GDM1 (cell line): ENCODE data around the gene NRCAM.
"Not testable (repeated sequence)": the region's sequence is repeated elsewhere in the genome, so short reads cannot be mapped to it uniquely, and the experiment has no call there.

Experiments
- DNase-seq: peaks from one replicate; lab custom pipeline; 2025; lab: John Stamatoyannopoulos, UW

The NRCAM gene

DNA sequence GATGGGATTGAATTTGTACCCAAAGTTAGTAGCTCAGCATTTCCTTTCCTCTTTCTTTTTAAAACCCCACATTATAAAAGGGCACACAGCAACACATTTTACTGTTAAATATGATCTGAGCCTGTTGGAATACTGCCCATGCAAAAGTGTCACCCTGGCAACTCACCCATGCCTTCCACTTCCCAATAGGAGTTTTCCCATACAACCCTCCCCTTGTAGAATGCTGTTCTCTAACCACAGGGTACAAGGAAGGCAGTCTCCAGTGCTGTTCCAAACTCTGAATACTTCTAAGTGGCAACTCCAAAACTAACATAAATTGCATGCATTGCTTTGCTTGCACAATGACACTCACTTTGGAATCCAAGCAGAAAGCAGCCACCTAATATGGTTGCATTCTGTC, 60.8 kb downstream of the NRCAM start:
- no peak for DNase-seq

DNA sequence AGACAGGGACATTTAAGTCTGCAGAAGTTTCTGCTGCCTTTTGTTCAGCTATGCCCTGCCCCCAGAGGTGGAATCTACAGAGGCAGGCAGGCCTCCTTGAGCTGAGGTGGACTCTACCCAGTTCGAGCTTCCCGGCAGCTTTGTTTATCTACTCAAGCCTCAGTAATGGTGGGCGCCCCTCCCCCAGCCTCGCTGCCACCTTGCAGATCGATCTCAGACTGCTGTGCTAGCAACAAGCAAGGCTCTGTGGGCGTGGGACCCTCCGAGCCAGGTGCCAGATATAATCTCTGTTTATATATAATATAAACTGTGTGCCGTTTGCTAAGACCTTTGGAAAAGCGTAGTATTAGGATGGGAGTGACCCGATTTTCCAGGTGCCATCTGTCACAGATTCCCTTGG, 63.1 kb downstream of the NRCAM start:
- DNase-seq: not testable (repeated sequence)

DNA sequence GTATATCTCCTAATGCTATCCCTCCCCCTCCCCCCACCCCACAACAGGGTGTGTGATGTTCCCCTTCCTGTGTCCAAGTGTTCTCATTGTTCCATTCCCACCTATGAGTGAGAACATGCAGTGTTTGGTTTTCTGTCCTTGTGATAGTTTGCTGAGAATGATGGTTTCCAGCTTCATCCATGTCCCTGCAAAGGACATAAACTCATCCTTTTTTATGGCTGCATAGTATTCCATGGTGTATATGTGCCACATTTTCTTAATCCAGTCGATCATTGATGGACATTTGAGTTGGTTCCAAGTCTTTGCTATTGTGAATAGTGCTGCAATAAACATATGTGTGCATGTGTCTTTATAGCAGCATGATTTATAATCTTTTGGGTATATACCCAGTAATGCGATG, 68.5 kb downstream of the NRCAM start:
- not testable (repeated sequence) for DNase-seq

DNA sequence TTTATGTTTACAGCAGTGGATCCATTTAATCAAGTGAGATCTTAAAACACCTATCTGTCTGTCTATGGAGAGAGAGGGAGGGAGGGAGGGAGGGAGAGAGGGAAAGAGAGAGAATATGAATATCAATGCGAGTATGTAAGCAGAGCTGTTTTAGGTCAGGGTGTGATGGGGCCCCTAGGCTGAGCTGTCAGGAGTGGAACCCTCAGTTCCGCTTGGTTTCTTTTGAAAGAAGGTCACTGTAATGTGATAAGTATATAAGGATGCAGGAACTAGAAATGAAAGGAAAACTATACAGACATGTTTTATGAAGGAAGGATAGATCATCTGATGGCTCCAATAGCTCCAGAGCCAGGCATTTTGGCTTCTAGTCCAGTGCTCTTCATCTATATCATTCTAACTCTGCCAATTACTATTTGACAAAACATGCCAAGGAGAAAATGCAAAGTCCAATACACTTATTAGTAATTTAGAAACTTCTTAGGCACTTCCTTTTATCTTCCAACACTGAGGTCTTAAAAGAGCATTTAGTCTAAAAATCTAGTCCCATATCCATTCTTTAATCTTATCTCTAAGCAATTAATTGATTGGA, 70.3 kb downstream of the NRCAM start:
- DNase-seq: no peak

DNA sequence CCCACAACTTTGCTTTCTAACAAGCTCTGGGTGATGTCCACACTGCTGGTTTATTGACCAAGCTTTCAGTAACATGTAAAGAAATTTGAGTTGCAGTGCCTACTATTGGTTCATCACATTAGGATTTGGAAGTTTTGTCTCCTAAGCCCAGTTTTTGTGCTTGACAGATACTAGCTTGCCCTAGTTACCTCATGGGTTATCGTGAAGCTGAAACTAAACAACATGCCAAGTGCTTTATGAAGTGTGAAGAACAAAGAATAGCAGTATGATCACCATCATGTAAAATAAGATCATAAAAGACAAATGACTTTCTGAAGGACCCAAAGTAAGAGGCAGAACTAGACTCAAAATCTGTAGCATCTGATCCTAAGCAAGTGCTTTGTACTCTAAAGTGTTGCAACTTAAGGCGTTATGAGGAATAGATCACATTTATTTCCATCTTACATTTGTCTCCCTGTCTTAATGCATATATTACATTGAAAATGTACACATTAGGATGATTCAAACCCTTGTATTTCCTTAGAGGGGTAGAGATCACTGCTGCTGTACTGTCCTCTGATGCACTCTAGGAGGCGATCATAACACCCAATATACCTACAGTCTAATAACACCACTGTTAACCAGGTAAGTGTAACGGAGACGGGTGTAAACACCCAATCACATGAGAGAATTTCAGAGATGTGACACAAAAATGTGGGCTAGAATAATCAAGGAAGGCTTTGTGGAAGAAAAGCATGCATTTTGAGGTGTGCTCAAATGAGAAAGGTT, 71.3 kb downstream of the NRCAM start:
- no peak for DNase-seq

DNA sequence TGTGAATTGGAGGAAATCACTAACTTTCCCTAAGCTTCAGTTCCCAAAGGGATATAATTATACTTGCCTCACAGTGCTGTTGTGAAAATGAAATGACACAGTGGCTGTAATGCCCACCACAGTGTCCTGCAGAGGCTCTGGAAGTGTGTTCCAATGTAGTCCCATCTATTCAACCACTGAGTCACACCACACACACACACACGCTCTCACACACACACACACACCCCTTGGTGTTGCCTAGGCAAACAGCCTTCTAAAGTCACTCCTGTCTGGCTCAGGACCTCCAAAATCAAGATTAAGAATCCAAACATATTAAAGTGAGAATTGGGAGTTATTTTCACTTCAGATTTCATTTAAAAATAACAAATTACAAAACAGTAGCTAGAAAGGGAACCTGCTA, 73.3 kb downstream of the NRCAM start:
- DNase-seq: no peak

DNA sequence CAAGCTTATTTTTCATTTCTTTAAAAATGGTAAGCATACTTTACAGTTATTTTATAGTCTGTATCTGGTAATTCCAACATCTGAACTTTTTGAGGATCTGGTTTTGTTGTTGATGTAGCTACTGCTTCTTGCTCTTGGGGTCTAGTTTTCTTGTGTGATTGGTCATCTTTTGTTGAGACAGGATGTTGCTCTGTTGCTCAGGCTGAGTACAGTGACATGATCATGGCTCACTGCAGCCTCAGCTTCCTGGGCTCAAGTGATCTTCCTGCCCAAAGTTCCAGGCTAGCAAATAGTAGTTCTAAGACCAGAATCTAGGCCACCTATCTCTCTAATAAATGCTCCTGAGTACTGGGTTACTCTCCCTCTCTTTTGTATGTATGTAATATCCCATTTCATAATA, 75.7 kb downstream of the NRCAM start:
- no peak for DNase-seq

DNA sequence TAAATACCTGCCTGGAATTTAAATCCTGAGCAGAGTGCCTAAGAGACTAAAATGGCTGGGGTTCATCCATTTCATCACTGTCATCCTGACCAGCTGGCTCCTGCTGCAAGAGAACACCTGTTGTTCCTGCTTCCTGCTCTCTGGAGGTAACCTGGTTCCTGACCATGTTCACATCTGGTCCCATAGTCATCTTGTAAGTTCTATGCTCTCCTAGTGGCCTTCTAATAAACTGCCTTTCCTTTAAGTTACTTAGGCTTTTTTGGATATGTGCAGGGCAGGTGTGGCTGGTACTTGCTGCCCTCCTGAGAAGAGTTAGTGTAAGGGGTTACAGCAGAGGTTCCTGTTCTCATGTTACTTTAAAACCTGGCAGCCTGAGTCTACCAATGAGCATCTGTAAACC, 80.0 kb downstream of the NRCAM start:
- no peak for DNase-seq

DNA sequence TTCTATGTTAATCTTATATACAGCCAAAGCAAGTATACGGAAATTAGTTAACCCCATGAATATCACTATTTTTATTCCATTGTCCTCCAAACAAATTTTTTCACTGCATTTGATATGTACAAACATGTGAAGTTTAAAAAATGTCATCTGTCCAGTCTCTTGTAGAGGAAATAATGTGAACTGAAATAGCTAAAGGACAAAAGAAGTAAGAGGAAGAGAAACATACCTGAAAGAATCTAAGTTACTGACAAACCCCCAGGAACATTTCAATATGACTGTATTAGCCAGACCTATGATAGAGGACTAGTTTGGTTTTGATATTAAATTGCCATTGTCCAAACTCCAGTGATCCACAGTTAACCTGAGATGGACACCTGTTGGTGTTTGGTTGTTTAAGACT, 80.6 kb downstream of the NRCAM start:
- DNase-seq: no peak

DNA sequence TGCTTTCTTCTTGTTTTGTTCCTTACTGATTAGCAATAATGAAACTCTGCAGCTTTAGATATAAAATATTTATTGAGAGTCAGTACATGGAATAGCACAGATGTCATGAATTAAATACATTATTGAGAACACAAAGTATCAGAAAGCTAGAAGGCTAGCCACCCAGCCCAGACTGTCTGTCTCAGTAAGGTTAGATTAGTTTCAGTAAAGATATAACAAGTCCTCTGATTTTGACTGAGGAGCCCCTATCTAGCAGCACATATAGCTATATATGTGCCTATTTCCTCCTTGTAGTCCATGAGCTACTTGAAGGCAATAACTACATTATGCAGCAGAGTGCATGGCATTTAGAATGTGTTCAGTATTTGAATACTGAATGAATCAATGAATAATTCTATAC, 81.3 kb downstream of the NRCAM start:
- no peak for DNase-seq

DNA sequence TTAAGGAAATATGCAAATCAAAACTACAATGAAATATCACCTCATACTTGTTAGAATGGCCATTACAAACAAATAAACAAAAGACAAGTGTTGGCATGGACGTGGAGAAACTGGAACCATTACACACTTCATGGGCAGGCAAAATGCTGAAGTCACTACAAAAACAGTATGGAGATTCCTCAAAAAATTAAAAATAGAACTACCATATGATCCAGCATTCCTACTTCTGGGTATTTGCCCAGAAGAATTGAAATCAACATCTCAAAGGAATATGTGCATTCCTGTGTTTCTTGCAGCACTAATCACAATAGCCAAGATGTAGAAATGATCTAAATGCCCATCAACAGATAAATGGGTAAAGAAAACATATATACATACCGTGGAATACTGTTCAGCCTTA, 83.6 kb downstream of the NRCAM start:
- no peak for DNase-seq

DNA sequence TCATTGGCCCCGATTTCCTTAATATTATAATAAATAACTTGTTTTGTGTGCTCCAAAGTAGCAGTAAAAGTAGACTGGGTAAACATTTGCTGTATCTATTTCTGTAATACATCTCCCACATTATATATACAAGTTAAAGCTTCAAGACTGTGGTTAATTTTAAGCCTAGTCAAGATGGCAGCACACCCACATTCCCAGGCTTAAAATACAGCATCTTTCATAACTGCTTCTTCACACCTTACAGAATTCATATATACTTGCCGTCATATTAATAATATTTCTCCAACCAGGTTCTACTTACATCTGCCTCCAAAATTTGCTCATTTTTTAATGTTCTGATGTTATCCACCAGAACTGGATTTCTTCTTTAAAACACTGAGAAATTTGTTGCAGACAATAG, 85.6 kb downstream of the NRCAM start:
- no peak for DNase-seq

DNA sequence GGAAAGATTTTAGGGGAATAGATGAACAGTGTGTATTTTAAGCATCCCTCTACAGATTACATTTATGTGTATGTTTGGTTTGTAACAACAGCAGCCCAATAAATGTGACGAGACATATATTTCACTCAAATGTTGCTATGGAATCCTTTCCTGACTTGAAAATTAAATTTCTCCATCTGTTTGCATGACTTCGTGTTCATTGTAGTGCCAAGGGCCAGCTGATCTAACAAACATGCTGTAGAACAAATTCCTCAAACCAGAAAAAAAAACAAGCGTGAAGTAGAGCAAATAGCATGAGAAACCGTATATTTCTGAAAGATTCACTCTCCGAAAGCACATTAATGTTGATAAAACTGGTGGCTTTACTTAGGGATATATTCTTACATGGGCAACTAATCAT, 87.8 kb downstream of the NRCAM start:
- no peak for DNase-seq

DNA sequence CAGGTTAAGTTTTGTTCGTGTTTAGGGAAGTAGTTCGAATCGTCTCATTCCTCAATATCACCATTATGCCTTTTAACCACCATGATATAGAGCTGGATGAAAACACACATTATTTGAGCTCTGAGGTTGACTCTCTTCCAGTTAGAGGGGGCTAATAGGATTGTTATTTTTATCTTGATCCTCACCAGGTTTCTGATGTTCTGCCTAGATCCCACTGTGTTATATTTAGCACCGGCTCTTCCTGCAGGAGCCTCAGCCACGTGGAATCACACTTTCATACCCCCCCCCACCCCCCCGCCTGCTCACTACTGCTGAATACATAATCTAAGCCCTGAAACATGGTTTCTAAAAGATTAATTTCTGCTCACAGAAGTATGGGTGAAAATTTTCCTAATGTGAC, 88.3 kb downstream of the NRCAM start:
- DNase-seq: no peak

DNA sequence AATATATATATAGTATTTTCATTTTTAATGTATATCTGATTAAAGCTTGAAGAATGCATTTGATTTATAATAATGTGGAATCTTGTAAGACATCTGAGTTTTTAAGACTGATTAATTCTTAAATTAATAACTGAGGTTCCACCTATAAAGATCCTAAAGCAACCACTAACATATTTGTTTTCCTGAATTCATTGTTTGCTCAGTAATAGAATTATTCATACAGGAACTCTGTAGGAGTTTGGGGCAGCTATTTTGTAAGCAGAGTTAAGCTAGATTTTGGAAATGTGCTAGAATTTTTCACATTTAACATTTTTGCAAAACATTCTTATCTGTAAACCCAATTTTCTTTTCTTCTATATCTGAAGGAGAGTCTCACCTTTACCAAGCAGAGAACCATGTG, 88.9 kb downstream of the NRCAM start:
- DNase-seq: no peak

DNA sequence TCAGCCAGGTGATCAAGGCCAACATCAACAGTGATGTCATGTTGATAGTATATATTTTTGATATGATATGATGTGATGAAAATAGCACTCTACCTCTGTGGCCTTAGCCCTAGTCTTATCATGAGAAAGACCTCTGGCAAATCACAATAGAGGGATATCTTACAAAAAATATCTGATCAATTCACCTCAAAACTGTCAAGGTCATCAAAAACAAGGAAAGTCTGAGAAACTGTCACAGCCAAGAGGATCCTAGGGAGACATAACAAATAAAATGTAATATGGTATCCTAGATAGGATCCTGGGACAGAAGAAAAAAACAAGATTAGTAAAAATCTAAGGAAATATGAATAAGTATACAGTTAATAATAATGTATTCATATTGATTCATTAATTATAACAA, 92.6 kb downstream of the NRCAM start:
- DNase-seq: no peak

DNA sequence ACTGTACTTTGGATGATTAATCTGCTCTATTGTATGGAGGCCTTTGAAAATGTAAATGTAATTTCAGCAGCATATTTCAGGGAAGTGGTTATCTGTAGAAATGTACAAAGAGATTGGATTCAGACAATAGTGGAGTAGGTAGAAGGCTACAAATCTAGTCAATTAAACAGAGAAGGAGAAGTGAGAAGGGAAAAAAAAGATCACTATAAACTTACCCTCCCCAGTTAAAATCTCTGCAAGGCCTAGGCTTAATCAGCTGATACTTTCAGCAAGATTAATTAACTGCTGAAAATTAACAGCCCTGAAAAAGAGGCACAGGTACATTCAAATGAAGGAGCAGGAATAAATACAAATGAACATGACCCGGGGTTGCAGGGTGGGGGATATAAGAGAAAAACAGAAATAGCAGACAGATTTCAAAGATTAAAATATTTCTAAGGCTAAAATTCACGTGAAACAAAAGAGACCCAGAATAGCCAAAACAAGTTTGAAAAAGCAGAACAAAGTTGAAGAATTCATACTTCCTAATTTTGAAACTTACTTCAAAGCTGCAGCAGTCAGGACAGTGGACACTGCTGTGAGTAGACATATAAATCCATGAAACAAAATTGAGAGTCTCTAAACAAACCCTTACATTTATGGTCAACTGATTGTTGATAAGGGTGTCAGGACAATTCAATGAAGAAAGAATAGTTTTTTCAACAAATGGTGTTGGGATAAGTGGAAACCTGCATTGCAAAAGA, 96.0 kb downstream of the NRCAM start:
- DNase-seq: no peak

DNA sequence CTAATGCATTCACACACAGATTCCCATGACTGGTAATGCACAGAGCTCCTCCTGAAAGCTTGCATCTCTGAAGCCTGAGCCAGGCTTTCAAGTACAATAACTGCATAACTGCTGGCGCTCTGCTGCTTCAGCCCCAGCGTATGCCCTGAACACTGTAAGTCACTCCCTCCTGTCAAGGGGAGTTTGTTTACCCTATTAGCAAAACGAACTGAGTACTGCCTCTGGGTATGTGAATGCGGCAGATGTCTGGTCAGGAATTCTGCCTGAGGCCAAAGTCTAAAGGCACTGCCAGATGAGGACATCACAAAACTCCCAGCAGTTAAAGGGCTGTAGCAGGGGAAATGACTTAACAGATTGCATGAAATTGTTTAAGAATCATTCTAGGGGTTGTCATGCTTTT, 97.7 kb downstream of the NRCAM start:
- no peak for DNase-seq

DNA sequence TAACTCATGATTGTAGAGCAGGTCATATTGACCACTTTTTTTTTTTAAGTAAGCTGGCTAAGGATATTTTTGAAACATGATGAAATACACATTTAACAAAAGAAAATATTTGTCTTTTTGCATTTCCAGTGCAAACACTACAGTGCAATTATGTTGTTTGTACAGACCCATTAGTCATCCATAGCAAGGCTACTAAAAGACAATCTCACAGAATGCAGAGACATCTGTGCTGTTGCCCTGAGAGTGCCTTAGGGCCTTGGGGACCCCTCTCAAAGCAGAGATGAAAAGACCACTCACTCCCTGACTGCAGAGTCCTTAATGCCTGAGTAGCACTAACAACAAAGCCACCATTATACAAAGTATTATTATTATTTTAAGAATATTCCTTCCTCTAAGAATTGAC, 104.5 kb downstream of the NRCAM start:
- DNase-seq: no peak

DNA sequence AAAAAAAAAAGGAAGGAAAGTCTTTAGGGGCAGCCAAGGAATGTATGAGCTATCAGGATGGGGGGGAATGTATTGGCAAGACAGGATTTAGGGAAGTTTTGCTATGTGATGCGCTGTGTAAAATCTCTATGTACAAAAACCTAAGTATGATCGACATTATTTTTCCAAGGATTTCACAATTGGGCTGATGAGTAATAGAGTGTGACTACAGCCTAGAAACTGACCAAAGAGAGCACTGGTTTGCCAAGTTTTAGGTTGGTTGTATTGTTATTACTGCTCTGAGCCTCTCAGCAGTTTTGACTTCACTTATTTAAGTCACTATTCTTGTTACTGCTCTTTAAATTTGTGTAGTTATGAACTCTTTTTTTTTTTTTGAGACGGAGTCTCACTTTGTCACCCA, 107.3 kb downstream of the NRCAM start:
- no peak for DNase-seq

DNA sequence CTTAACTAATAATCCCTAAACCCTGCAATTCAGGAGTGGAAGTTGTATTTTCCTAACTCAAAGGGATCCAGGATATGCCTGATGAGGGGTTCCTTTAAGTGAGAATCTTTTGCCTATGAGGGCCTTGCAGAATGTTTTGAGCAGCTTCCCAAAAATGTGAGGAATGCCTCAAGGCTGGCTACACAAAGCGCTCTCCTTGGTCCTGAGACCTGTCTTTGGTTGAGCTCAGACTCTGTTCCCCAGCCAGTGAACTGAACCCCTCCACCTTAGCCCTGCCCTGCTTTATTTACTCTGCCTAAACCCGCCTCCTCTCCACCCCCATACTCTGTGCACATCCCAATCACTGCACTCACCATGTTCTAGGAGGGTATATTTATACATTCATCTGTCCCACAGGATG, 108.6 kb downstream of the NRCAM start:
- no peak for DNase-seq

DNA sequence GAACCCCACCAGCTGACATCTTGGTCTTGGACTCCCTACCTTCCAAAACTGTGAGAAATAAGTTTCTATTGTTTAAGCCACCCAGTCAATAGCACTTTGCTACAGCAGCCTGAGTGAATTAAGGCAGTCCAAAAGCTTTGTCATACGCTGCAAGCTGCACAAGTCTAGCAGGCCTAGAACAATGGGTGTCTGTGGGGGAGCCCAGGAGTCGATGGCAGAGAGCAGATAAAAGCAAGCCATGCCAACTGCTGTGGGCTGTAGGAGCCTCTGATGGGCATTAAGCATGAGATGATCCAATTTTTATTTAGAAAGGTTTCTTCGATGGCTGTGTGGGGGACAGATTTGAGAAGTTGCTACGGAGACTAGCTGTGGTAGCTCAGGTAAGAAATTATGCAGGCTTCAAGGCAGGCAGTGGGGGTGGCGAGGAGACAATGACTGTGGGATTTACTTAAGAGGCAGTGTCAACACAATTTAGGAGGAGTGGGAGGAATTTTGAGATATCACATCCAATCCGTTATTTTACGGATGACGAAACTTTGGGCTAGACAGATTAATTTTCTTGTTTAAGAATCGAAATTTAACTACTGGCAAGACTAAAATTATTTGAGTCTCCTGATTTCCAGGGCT, 110.4 kb downstream of the NRCAM start:
- DNase-seq: no peak

DNA sequence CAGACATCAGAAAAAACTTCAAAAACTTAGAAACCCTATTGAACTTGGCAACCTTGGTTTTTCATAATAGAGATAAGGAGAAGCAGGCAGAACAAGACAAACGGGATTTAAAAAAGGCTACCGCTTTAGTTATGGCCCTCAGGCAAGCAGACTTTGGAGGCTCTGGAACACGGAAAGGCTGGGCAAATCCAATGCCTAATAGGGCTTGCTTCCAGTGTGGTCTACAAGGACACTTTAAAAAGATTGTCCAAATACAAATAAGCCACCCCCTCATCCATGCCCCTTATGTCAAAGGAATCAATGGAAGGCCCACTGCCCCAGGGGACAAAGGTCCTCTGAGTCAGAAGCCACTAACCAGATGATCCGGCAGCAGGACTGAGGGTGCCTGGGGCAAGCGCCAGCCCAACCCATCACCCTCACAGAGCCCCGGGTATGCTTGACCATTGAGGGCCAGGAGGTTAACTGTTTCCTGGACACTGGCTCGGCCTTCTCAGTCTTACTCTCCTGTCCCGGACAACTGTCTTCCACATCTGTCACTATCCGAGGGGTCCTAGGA, 115.3 kb downstream of the NRCAM start:
- DNase-seq: no peak
